Activated CD4-positive, alpha-beta T cell treated with anti-CD3 and anti-CD28 coated beads for 4 hours (primary cell): ENCODE measurements around the gene CDHR1.

ENCODE experiments used
- DNase-seq, 2 donors: peaks; one replicate each; pipeline ENCODE4 v3.0.0-alpha.2; 2020

The CDHR1 gene

GRCh38 chr10:84235096-84235495, 40.8 kb downstream of the CDHR1 start:
- DNase-seq: no peak

- DNase-seq: no peak
Measured at GRCh38 chr10:84236807-84237198, 42.5 kb downstream of the CDHR1 start.

- DNase-seq: no peak
Measured at GRCh38 chr10:84237199-84238051, 43.1 kb downstream of the CDHR1 start.

- no peak for DNase-seq
Measured at GRCh38 chr10:84238909-84239308, 44.6 kb downstream of the CDHR1 start.

GRCh38 chr10:84241185-84241790, 47.0 kb downstream of the CDHR1 start, which contains the start of gene LRIT1:
LRIT1 (minus strand) TSS chr10:84241546; CDS start chr10:84241439, 107 bp downstream.
- no peak for DNase-seq

- DNase-seq: no peak
Measured at GRCh38 chr10:84243759-84244158, 49.4 kb downstream of the CDHR1 start.

GRCh38 chr10:84244651-84245270, 50.4 kb downstream of the CDHR1 start, which contains the start of gene RGR:
RGR (plus strand) TSS chr10:84245053; CDS start chr10:84245091, 38 bp downstream.
- DNase-seq: no peak

- DNase-seq: no peak
Measured at GRCh38 chr10:84247496-84247895, 53.2 kb downstream of the CDHR1 start.

- no peak for DNase-seq
Measured at GRCh38 chr10:84248794-84249193, 54.5 kb downstream of the CDHR1 start.

- no peak for DNase-seq
Measured at GRCh38 chr10:84254552-84255478, 60.5 kb downstream of the CDHR1 start.

GRCh38 chr10:84256510-84257342, 62.4 kb downstream of the CDHR1 start:
- DNase-seq: peak in 1 of 2 donors; percentile 25

- no peak for DNase-seq
Measured at GRCh38 chr10:84257343-84258020, 63.1 kb downstream of the CDHR1 start.

GRCh38 chr10:84258034-84258695, 63.8 kb downstream of the CDHR1 start:
- DNase-seq: no peak

- no peak for DNase-seq
Measured at GRCh38 chr10:84261236-84261915, 67.0 kb downstream of the CDHR1 start.

- no peak for DNase-seq
Measured at GRCh38 chr10:84262190-84262956, 68.0 kb downstream of the CDHR1 start.

- no peak for DNase-seq
Measured at GRCh38 chr10:84263716-84264115, 69.4 kb downstream of the CDHR1 start.

GRCh38 chr10:84264611-84265141, 70.3 kb downstream of the CDHR1 start:
- peak; percentile 62 to 77 for DNase-seq

GRCh38 chr10:84265418-84265817, 71.1 kb downstream of the CDHR1 start:
- no peak for DNase-seq
